GM19467 (cell line): Measurements from ENCODE around the gene DICER1.
"Not testable (repeated sequence)": the region's sequence is repeated elsewhere in the genome, so short reads cannot be mapped to it uniquely, and the experiment has no call there.

Experiments used
- ATAC-seq: cut with Tn5 transposase; IDR thresholded peaks from one replicate; pipeline ENCODE4 v1.9.1; 2021; ENCODE audit warnings: mild to moderate bottlenecking, moderate library complexity; ENCODE audit not compliant: unreplicated experiment

DICER1 gene

GRCh38 chr14:95157327-95158189 lies at the start of gene DICER1:
Gene DICER1 (minus strand): TSS chr14:95157529. CDS start chr14:95133458, 24,071 bp downstream.
- ATAC-seq: peak; percentile 70

- ATAC-seq: no peak
Observed at GRCh38 chr14:95206534-95206933, 49.2 kb upstream of the DICER1 start.

GRCh38 chr14:95204705-95205104 lies 47.4 kb upstream of the DICER1 start:
- ATAC-seq: no peak

- not testable (repeated sequence) for ATAC-seq
Observed at GRCh38 chr14:95201745-95202144, 44.4 kb upstream of the DICER1 start.

GRCh38 chr14:95200404-95200803 lies 43.1 kb upstream of the DICER1 start:
- ATAC-seq: no peak

- no peak for ATAC-seq
Observed at GRCh38 chr14:95199298-95199983, 42.1 kb upstream of the DICER1 start.

GRCh38 chr14:95198320-95198719 lies 41.0 kb upstream of the DICER1 start:
- no peak for ATAC-seq

GRCh38 chr14:95197551-95197950 lies 40.2 kb upstream of the DICER1 start:
- ATAC-seq: no peak

- no peak for ATAC-seq
Observed at GRCh38 chr14:95196826-95197545, 39.7 kb upstream of the DICER1 start.

GRCh38 chr14:95196268-95196667 lies 38.9 kb upstream of the DICER1 start:
- no peak for ATAC-seq

GRCh38 chr14:95195031-95195430 lies 37.7 kb upstream of the DICER1 start:
- no peak for ATAC-seq

- ATAC-seq: no peak
Observed at GRCh38 chr14:95193081-95193480, 35.8 kb upstream of the DICER1 start.

- ATAC-seq: no peak
Observed at GRCh38 chr14:95192311-95192710, 35.0 kb upstream of the DICER1 start.

- ATAC-seq: no peak
Observed at GRCh38 chr14:95191445-95192199, 34.3 kb upstream of the DICER1 start.

- no peak for ATAC-seq
Observed at GRCh38 chr14:95190857-95191256, 33.5 kb upstream of the DICER1 start.

- no peak for ATAC-seq
Observed at GRCh38 chr14:95190346-95190840, 33.1 kb upstream of the DICER1 start.

GRCh38 chr14:95189367-95190132 lies 32.2 kb upstream of the DICER1 start:
- no peak for ATAC-seq

- ATAC-seq: no peak
Observed at GRCh38 chr14:95188380-95188779, 31.1 kb upstream of the DICER1 start.

- ATAC-seq: no peak
Observed at GRCh38 chr14:95185767-95186392, 28.6 kb upstream of the DICER1 start.
